GM12878 (cell line): ENCODE measurements around the gene SMARCE1. TPM values are rescaled to one million over a fixed set of nuclear protein-coding genes. Genes with fewer than 3 reads are reported as not detected.

Experiments
- ATF3 ChIP-seq: IDR thresholded peaks from 2 replicates; pipeline ENCODE4 v1.6.1; 2011; ENCODE audit warnings: low read depth, mild to moderate bottlenecking, low read length, moderate library complexity, borderline replicate concordance; ENCODE audit errors: extremely low read depth
- BHLHE40 ChIP-seq, 2 experiments: fragments of 450-650 bp in 1 of 2; IDR thresholded peaks; 2 replicates each; pipeline ENCODE4 v1.6.1; 2011 to 2017; ENCODE audit warnings: low read depth in 2 of 2, borderline replicate concordance in 1 of 2, improper control_type of control experiment in 1 of 2, low read length in 1 of 2, mild to moderate bottlenecking in 1 of 2
- E2F4 ChIP-seq: IDR thresholded peaks from 2 replicates; pipeline ENCODE4 v1.6.1; 2012; ENCODE audit warnings: low read depth, low read length, improper control_type of control experiment
- EP300 ChIP-seq, 2 experiments: fragments of 150-350 bp in 1 of 2; IDR thresholded peaks; 2 replicates each; pipeline ENCODE4 v1.6.1; 2011 to 2012; ENCODE audit warnings: low read depth in 2 of 2, low read length in 2 of 2, borderline replicate concordance in 1 of 2, improper control_type of control experiment in 1 of 2, inconsistent platforms in 1 of 2; ENCODE audit not compliant: control insufficient read depth in 1 of 2
- ETV6 ChIP-seq, 2 experiments: fragments of 450-650 bp in 1 of 2; IDR thresholded peaks in 1 of 2; conservative IDR thresholded peaks in 1 of 2; 2 replicates each; pipeline ENCODE4 v1.6.1; 2014; ENCODE audit warnings: antibody characterized with exemption in 1 of 2, borderline replicate concordance in 1 of 2, low read depth in 1 of 2, mild to moderate bottlenecking in 1 of 2, moderate library complexity in 1 of 2
- FOXM1 ChIP-seq: IDR thresholded peaks from 2 replicates; pipeline ENCODE4 v1.6.1; 2012; ENCODE audit warnings: low read depth, mild to moderate bottlenecking, inconsistent platforms, low read length, moderate library complexity
- GABPA ChIP-seq: IDR thresholded peaks from 2 replicates; pipeline ENCODE4 v1.6.1; 2014; ENCODE audit warnings: antibody characterized with exemption, low read depth, mild to moderate bottlenecking, inconsistent platforms
- HDAC2 ChIP-seq: fragments of 200-600 bp; sonication (generic); IDR thresholded peaks from 2 replicates; pipeline ENCODE4 v1.6.1; 2017
- IKZF1 ChIP-seq: fragments of 450-650 bp; conservative IDR thresholded peaks from 2 replicates; pipeline ENCODE4 v1.6.1; 2017; ENCODE audit warnings: antibody characterized with exemption, mild to moderate bottlenecking
- IKZF2 ChIP-seq, 2 experiments: fragments of 450-650 bp; IDR thresholded peaks; 2 replicates each; pipeline ENCODE4 v1.6.1; 2017; ENCODE audit warnings: mild to moderate bottlenecking in 2 of 2, moderate library complexity in 2 of 2
- IRF5 ChIP-seq: fragments of 450-650 bp; IDR thresholded peaks from 2 replicates; pipeline ENCODE4 v1.6.1; 2017; ENCODE audit warnings: borderline replicate concordance
- LARP7 ChIP-seq: fragments of 450-650 bp; IDR thresholded peaks from 2 replicates; pipeline ENCODE4 v1.6.1; 2017; ENCODE audit warnings: mild to moderate bottlenecking
- PKNOX1 ChIP-seq: fragments of 450-650 bp; IDR thresholded peaks from 2 replicates; pipeline ENCODE4 v1.6.1; 2016; ENCODE audit warnings: mild to moderate bottlenecking
- POLR2AphosphoS2 ChIP-seq: IDR thresholded peaks from 2 replicates; pipeline ENCODE4 v1.6.1; 2011; ENCODE audit warnings: low read depth, mild to moderate bottlenecking, low read length, improper control_type of control experiment, moderate library complexity
- RB1 ChIP-seq: fragments of 450-650 bp; formaldehyde crosslinking; IDR thresholded peaks from 2 replicates; pipeline ENCODE4 v1.6.1; 2017; ENCODE audit warnings: mild to moderate bottlenecking, borderline replicate concordance
- SIN3A ChIP-seq: IDR thresholded peaks from 2 replicates; pipeline ENCODE4 v1.6.1; 2012; ENCODE audit warnings: low read depth, low read length, improper control_type of control experiment
- YBX1 ChIP-seq: fragments of 450-650 bp; IDR thresholded peaks from 2 replicates; pipeline ENCODE4 v1.6.1; 2016; ENCODE audit warnings: antibody characterized with exemption
- ZBED1 ChIP-seq: IDR thresholded peaks from 2 replicates; pipeline ENCODE4 v1.6.1; 2016; ENCODE audit warnings: borderline replicate concordance
- ZBTB40 ChIP-seq: fragments of 450-650 bp; IDR thresholded peaks from 2 replicates; pipeline ENCODE4 v1.6.1; 2016; ENCODE audit warnings: mild to moderate bottlenecking, moderate library complexity, borderline replicate concordance
- ZNF217 ChIP-seq: fragments of 450-650 bp; IDR thresholded peaks from 2 replicates; pipeline ENCODE4 v1.6.1; 2017; ENCODE audit warnings: antibody characterized with exemption, mild to moderate bottlenecking
- polyA plus RNA-seq, 11 experiments: library from polyadenylated mRNA; depleted of rRNA in 4 of 11; unstranded in 6 of 11; stranded (reverse) in 5 of 11; fragments of >200 nt; fragmentation: Nextera tagmentation in 4 of 11; fragmentation: Illumina TruSeq in 1 of 11; extraction: Ambion mirVana in 4 of 11; extraction: Trizol in 1 of 11; gene quantifications; 1 replicate in 1 of 11; 2 replicates in 10 of 11; pipeline versions ENCODE4 v1.2.1 to v1.2.3, GENCODE V29; 2011 to 2016; ENCODE audit warnings: inconsistent platforms in 2 of 11, missing spikeins in 2 of 11, low read depth in 1 of 11
- total RNA-seq, 4 experiments: library from RNA; depleted of rRNA in 3 of 4; stranded (reverse); fragments of >200 nt in 3 of 4; fragmentation: Illumina TruSeq in 1 of 4; extraction: Trizol in 1 of 4; gene quantifications; 2 replicates each; pipeline versions ENCODE4 v1.2.1 to v1.2.3, GENCODE V29; 2013 to 2021

Gene SMARCE1
- total and polyA plus RNA-seq, 10 of the 15 experiments (the other 5 are each of a cell fraction or from before 2014, with no cell fraction given), result 87.9 to 191 (median 132) TPM

- no peak for TF ChIP-seq E2F4
- TF ChIP-seq ZBED1, result peak; percentile 97
- TF ChIP-seq PKNOX1, result peak; percentile 76
- no peak for TF ChIP-seq ATF3
- no peak for TF ChIP-seq SIN3A
- TF ChIP-seq RB1, result peak; percentile 97
- TF ChIP-seq IKZF1, result peak; percentile 97
- TF ChIP-seq EP300 (IDR thresholded peaks at IDR 0.05; ENCODE audit: borderline replicate concordance in 1 of 2, control insufficient read depth in 1 of 2, low read depth in 2 of 2, low read length in 2 of 2), result peak; percentile 85 to 97
- TF ChIP-seq ZBTB40, result no peak
- TF ChIP-seq IRF5, result no peak
- no peak for TF ChIP-seq GABPA
- peak; percentile 97 for TF ChIP-seq FOXM1
- peak in 1 of 2 experiments; percentile 59; a peak in 1 of 4 replicates for TF ChIP-seq ETV6 (conservative IDR thresholded peaks at IDR 0.05 in 1 of 2, IDR thresholded peaks at IDR 0.05 in 1 of 2; ENCODE audit: borderline replicate concordance in 1 of 2, low read depth in 1 of 2)
- 0 out of 2 replicates have a peak, but pooled peaks have one; percentile 50 for TF ChIP-seq LARP7
- TF ChIP-seq HDAC2, result no peak
- TF ChIP-seq IKZF2 (IDR thresholded peaks at IDR 0.05), result peak; percentile 95 to 97
- peak; percentile 77 to 88 for TF ChIP-seq BHLHE40 (IDR thresholded peaks at IDR 0.05; ENCODE audit: borderline replicate concordance in 1 of 2, low read depth in 2 of 2, low read length in 1 of 2)
- TF ChIP-seq POLR2AphosphoS2, result peak; percentile 70; the same call in 1 of the 2 replicates
- TF ChIP-seq ZNF217, result peak; percentile 36; the same call in 1 of the 2 replicates
- peak; percentile 96 for TF ChIP-seq YBX1
Observed at GRCh38 chr17:40602445-40603443, 44.9 kb downstream of the SMARCE1 start (continued).
